RKO (cell line): ENCODE data around the gene IL2RA.
A peak's percentile ranks its signal among the peaks of the same experiment; 100 is the strongest.
"Not testable (repeated sequence)": the region's sequence is repeated elsewhere in the genome, so short reads cannot be mapped to it uniquely, and the experiment has no call there.

Source experiments
- DNase-seq: peaks from one replicate; pipeline ENCODE4 v3.0.0-alpha.2; 2016; ENCODE audit warnings: low spot score

The IL2RA gene

GRCh38 chr10:6056411-6057135 is 5.6 kb downstream of the IL2RA start:
- no peak for DNase-seq

DNA sequence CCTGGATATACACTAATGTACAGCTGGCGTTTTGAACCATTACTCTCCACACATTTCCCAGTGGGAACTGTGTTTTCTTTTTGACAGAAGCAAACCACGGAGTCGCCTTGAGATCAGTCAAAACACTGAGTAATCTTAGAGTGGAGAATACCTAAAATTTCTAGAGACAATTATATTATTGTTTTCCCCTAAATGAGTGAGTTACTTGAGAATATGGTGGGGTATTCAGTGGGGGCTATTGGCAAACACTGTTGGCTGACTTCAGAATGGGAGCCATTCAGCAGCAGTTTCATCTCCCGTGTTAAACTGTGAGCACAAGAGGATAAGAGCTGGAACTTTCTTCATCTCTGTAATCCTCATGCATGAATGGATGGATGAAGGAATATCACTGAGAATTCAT is 6.2 kb downstream of the IL2RA start:
- DNase-seq, result no peak

GRCh38 chr10:6054884-6055283 is 7.3 kb downstream of the IL2RA start:
- no peak for DNase-seq

GRCh38 chr10:6053816-6054631 is 8.1 kb downstream of the IL2RA start:
- DNase-seq, result no peak

GRCh38 chr10:6053303-6053702 is 8.9 kb downstream of the IL2RA start:
- no peak for DNase-seq

GRCh38 chr10:6052247-6053221 is 9.6 kb downstream of the IL2RA start:
- no peak for DNase-seq

- DNase-seq, result peak; percentile 68
Observed at GRCh38 chr10:6050801-6051445, 11.2 kb downstream of the IL2RA start.

- DNase-seq, result no peak
Observed at GRCh38 chr10:6049031-6049400, 13.2 kb downstream of the IL2RA start.

- no peak for DNase-seq
Observed at GRCh38 chr10:6048281-6049030, 13.7 kb downstream of the IL2RA start.

GRCh38 chr10:6047847-6048246 is 14.3 kb downstream of the IL2RA start:
- no peak for DNase-seq

DNA sequence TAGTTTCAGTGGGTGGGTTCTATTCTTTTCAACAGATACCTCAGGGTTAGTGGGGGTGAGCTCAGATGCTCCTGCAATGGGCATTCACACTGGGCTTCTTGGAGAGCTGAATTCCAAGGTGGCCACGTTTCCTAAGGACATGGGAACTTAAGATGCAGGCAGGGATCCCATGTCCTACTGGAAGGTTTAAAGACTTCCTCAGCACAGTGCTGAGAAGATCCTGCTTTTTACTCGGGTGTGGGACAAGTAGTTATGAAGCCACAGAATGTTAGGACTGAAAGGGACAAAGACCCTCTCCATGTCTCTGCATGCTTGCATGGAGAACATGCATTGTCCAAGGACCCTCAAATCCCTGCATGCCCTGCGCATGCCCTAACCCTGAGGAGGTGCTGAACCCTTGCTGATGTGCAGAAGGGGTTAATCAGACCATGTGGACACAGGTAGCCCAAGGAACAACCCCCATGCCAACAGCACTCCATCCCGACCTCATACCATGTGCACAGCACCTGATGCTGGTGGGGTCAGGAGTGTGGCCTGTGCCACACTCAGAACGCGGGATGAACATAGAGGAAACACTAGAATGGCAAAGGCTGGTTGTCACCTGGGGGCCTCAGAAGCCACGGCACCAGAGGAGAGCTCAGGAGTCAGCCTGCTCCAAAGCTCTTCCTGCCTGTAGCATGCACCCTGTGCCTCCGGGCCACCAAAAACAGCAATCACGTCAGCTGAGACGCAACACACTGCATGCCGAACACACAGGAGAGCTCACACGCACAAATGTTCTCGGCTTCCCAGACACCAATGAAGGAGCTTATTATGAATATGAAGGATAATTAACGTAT is 15.2 kb downstream of the IL2RA start:
- no peak for DNase-seq

GRCh38 chr10:6045878-6046772 is 16.0 kb downstream of the IL2RA start:
- no peak for DNase-seq

GRCh38 chr10:6045314-6045848 is 16.8 kb downstream of the IL2RA start:
- no peak for DNase-seq

DNA sequence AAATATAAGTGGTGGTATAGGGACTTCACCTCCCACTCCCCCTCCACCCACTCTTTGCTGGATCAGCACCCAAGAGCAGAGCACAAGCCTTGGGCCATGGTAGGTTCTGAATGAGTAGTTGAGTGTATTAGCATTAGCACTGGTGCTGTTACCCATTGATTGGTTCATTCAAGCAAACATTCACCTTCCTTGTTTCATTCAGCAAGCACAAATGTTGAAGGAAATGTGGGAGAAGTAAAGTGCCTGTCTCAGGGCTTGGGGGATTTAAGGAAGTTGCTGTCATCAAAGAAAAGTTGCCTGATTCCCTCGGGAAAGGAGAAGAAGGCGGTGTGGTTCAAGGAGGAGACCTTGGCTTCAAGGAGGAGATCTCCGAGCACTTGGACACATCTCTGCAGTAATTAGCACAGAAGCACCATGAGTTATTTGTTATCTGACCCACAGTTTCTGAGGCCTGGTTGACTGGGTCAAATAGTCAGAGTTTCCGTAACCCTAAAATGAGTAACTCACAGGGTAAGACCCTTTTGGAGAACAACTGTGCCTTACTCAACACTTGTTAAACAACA is 17.3 kb downstream of the IL2RA start:
- DNase-seq, result no peak

DNA sequence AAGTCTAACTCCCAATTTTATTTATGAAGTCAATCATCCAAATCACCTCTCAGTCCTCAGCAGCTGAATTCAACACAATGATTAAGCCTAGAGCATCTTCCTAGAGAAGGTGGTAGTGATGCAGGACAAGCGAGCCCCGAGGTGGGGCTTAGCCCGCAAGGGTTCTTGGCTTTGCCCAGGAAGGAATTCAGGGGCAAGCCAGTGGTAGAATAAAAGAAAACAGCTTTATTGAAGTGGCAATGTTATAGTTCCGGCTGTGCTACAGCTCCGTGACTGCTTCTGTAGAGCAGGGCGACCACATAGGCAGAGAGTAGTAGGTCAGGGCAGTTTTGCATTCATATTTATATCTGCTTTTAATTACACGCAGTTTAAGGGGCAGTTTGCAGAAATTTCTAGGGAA is 18.1 kb downstream of the IL2RA start:
- no peak for DNase-seq

DNA sequence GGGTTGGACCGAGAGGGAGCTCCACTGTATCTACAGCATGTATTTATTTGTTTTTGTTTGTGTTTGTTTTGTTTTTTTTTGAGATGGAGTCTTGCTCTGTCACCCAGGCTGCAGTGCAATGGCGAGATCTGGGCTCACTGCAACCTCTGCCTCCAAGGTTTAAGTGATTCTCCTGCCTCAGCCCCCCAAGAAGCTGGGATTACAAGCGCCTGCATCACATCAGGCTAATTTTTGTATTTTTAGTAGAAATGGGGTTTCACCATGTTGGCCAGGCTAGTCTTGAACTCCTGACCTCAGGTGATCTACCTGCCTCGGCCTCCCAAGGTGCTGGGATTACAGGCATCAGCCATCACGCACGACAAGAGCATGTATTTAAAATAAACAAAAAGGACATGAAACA is 18.8 kb downstream of the IL2RA start:
- not testable (repeated sequence) for DNase-seq

DNA sequence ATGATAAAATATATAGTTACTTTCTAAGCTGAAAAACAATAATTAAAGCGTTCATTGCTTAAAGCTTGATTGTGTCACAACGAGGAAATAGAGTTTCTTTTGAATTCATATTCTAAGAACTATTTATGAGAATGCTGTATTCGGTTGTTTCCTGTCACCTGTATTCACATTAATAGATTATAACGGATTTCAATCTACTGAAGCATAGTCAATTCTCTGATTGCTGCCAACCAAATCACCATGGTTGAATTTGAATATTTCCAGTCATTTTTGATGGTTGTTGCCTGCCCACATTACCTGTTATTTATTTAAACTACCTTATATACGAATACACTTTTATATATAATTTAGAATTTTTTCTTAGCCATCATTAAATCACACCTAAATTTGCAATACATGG is 22.0 kb downstream of the IL2RA start:
- no peak for DNase-seq

DNA sequence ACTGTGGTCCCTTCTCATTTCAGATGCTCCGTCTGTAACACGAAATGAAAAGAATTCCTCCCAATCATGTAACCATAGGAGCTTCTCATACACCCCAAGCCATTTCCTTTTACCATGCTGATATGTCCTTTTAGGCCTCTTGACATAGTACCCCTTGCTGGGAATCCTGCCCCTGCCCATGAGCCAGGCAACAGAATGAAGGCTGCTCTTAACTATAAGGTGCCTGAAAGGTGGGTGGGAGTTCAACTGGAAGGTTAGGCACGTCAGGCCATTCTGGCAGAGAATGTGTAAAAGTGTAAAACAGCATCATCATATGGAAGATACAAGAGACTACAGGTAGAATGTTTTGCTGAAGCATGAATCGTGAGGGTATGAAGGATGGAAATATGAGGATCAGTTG is 22.5 kb downstream of the IL2RA start:
- no peak for DNase-seq
